ENCODE results near the gene ABHD17A. TPM values are rescaled to one million over a fixed set of nuclear protein-coding genes. Genes with fewer than 3 reads are reported as not detected.

ABHD17A gene
- polyA plus RNA-seq, 3 donors, result 69.8 to 96.1 (median 79.0) TPM

DNA sequence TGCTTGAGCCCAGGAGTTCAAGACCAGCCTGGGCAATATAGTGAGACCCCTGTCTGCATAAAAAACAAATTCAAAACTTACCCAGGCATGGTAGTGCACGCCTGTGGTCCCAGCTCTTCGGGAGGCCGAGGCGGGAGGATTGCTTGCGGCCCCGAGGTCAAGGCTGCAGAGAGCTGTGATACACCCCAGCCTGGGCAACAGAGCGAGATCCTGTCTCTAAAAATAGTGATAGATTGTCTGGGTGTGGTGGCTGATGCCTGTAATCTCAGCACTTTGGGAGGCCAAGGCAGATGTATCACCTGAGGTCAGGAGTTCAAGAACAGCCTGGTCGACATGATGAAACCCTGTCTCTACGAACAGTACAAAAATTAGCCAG is 18.0 kb downstream of the ABHD17A start:
- no peak overlapping the region for H3K9ac ChIP-seq (ENCODE audit: insufficient read depth, low read length, poor library complexity, severe bottlenecking)
- H3K36me3 ChIP-seq (replicated peaks in 1 of 2; ENCODE audit: control insufficient read depth in 1 of 2, insufficient read depth in 2 of 2, low read length in 2 of 2), result peaks cover 3 to 12% of the 10 kb centered on the region in 2 donors
- H2AFZ ChIP-seq (ENCODE audit: insufficient read depth, low read depth, low read length, poor library complexity, severe bottlenecking), result no peak overlapping the region
- no peak overlapping the region for H3K27ac ChIP-seq (ENCODE audit: low read depth in 1 of 2, low read length in 2 of 2)
- H3K36me3 Mint-ChIP-seq, result peaks cover 0 to 17% of the 10 kb centered on the region in 2 donors
- no peaks in the 10 kb centered on the region for H3K27me3 ChIP-seq (ENCODE audit: control insufficient read depth in 2 of 2, insufficient read depth in 2 of 2, low read length in 2 of 2)
- peaks cover 40% of the 10 kb centered on the region for H3K79me2 ChIP-seq (ENCODE audit: insufficient read depth, low read length)
- H3K27me3 Mint-ChIP-seq (ENCODE audit: low read depth in 3 of 3), result no peaks in the 10 kb centered on the region
- no peak overlapping the region for H3K4me2 ChIP-seq (replicated peaks; ENCODE audit: extremely low read depth, low read length, poor library complexity, severe bottlenecking)
- H3K9me3 Mint-ChIP-seq, result no peaks in the 10 kb centered on the region
- intact Hi-C loops (cut with micrococcal nuclease), result no loop called here
- H3K4me3 Mint-ChIP-seq, result no peak overlapping the region
- WGBS (ENCODE audit: insufficient coverage), result 100% methylated on average over 9 of the region's 9 CpGs
- H4K20me1 ChIP-seq (ENCODE audit: insufficient read depth, low read length), result peaks cover 21% of the 10 kb centered on the region
- peaks cover 8% of the 10 kb centered on the region for H3K4me1 Mint-ChIP-seq
- peaks cover 10 to 12% of the 10 kb centered on the region in 2 donors for H3K4me1 ChIP-seq (ENCODE audit: control insufficient read depth in 1 of 2, insufficient read depth in 2 of 2, low read length in 2 of 2)
- no peak overlapping the region for H3K4me3 ChIP-seq (replicated peaks in 1 of 3; ENCODE audit: low read depth in 2 of 3, low read length in 3 of 3)
- DNase-seq, result no peak
- peak overlapping the region in 3 of 7 donors; percentile 12 to 46 (median 45) for H3K27ac Mint-ChIP-seq
- TF ChIP-seq, protein P1, sequence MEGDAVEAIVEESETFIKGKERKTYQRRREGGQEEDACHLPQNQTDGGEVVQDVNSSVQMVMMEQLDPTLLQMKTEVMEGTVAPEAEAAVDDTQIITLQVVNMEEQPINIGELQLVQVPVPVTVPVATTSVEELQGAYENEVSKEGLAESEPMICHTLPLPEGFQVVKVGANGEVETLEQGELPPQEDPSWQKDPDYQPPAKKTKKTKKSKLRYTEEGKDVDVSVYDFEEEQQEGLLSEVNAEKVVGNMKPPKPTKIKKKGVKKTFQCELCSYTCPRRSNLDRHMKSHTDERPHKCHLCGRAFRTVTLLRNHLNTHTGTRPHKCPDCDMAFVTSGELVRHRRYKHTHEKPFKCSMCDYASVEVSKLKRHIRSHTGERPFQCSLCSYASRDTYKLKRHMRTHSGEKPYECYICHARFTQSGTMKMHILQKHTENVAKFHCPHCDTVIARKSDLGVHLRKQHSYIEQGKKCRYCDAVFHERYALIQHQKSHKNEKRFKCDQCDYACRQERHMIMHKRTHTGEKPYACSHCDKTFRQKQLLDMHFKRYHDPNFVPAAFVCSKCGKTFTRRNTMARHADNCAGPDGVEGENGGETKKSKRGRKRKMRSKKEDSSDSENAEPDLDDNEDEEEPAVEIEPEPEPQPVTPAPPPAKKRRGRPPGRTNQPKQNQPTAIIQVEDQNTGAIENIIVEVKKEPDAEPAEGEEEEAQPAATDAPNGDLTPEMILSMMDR (IDR thresholded peaks at IDR 0.05), result no peak
- no peaks in the 10 kb centered on the region for H3K9me3 ChIP-seq (replicated peaks in 1 of 2; ENCODE audit: control insufficient read depth in 1 of 2, insufficient read depth in 1 of 2, low read length in 2 of 2)

DNA sequence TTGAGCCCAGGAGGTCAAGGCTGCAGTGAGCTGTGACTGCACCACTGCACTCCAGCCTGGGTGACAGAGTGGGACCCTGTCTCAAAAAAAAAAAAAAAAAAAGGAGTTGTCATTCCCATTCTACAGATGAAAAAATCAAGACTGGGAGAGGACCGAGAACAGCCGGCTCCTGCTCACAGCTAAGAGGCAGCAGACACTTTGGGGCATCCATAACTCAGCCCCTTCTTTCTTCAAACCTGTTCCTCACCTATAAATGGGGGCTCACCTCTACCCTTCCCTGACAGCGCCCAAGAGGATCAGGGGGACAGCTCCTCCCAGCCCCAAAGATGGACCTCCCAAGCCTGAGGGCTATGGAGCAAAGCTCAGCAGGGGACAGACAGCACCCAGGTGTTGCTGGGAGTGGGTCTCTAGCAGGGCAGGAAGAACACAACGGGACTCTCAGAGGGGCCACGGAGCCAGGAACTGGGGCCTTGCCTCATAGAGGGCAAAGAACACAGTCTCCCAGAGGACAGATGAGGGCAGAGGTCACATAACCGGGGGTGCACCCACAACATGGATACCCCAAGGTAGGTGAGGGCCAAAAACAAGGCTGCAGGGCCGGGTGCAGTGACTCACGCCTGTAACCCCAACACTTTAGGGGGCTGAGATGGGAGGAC is 18.5 kb downstream of the ABHD17A start:
- peak overlapping the region in 1 of 7 donors; percentile 68 for H3K27ac Mint-ChIP-seq
- Histone ChIP-seq H3K36me3 (replicated peaks in 1 of 2; ENCODE audit: control insufficient read depth in 1 of 2, insufficient read depth in 2 of 2, low read length in 2 of 2) (peaks cover 3 to 10% of the 10 kb centered on the region in 2 donors), H4K20me1 (ENCODE audit: insufficient read depth, low read length) (peaks cover 24% of the 10 kb centered on the region), H3K27ac (ENCODE audit: low read depth in 1 of 2, low read length in 2 of 2) (no peak overlapping the region), H3K4me3 (replicated peaks in 1 of 3; ENCODE audit: low read depth in 2 of 3, low read length in 3 of 3) (no peak overlapping the region), H3K4me1 (ENCODE audit: control insufficient read depth in 1 of 2, insufficient read depth in 2 of 2, low read length in 2 of 2) (peaks cover 16 to 18% of the 10 kb centered on the region in 2 donors), H3K9ac (ENCODE audit: insufficient read depth, low read length, poor library complexity, severe bottlenecking) (no peak overlapping the region), H2AFZ (ENCODE audit: insufficient read depth, low read depth, low read length, poor library complexity, severe bottlenecking) (no peak overlapping the region), H3K79me2 (ENCODE audit: insufficient read depth, low read length) (peaks cover 40% of the 10 kb centered on the region), H3K4me2 (replicated peaks; ENCODE audit: extremely low read depth, low read length, poor library complexity, severe bottlenecking) (no peak overlapping the region), H3K27me3 (ENCODE audit: control insufficient read depth in 2 of 2, insufficient read depth in 2 of 2, low read length in 2 of 2) (no peaks in the 10 kb centered on the region), H3K9me3 (replicated peaks in 1 of 2; ENCODE audit: control insufficient read depth in 1 of 2, insufficient read depth in 1 of 2, low read length in 2 of 2) (no peaks in the 10 kb centered on the region)
- H3K27me3 Mint-ChIP-seq (ENCODE audit: low read depth in 3 of 3), result peaks cover 0 to 3% (median 0%) of the 10 kb centered on the region in 3 donors
- no peaks in the 10 kb centered on the region for H3K9me3 Mint-ChIP-seq
- peaks cover 14% of the 10 kb centered on the region for H3K4me1 Mint-ChIP-seq
- no peak for DNase-seq
- H3K4me3 Mint-ChIP-seq, result no peak overlapping the region
- TF ChIP-seq, protein P1 (IDR thresholded peaks at IDR 0.05), result no peak
- peaks cover 0 to 17% of the 10 kb centered on the region in 2 donors for H3K36me3 Mint-ChIP-seq
- intact Hi-C loops (cut with micrococcal nuclease), result no loop called here
- 83% methylated on average over 4 of the region's 8 CpGs for WGBS (ENCODE audit: insufficient coverage)

Measured in CD14-positive monocyte (primary cell).